HepG2 (cell line): ENCODE data around the gene IL17C. TPM values are rescaled to one million over a fixed set of nuclear protein-coding genes. Genes with fewer than 3 reads are reported as not detected.

Experiments used
- ATF7-NPFF ChIP-seq: sonication (generic); formaldehyde crosslinking; IDR thresholded peaks from 2 replicates; pipeline ENCODE4 v1.8.1; 2023; ENCODE audit warnings: mild to moderate bottlenecking, low read depth, missing genetic modification reagents, moderate library complexity
- BRCA1 ChIP-seq: sonication (generic); formaldehyde crosslinking; IDR thresholded peaks from 2 replicates; pipeline ENCODE4 v1.4.0; 2020; ENCODE audit warnings: missing genetic modification reagents
- CREM ChIP-seq, 2 experiments: sonication (generic) in 1 of 2; formaldehyde crosslinking in 1 of 2; IDR thresholded peaks; 2 replicates each; pipeline versions ENCODE4 v1.4.0 to v1.6.1; 2016 to 2020; ENCODE audit warnings: antibody characterized with exemption in 1 of 2, mild to moderate bottlenecking in 1 of 2, missing genetic modification reagents in 1 of 2
- FOSL2 ChIP-seq: sonication (generic); formaldehyde crosslinking; IDR thresholded peaks from 2 replicates; pipeline ENCODE4 v1.4.0; 2020; ENCODE audit warnings: missing genetic modification reagents
- FOXK1 ChIP-seq: sonication (generic); formaldehyde crosslinking; IDR thresholded peaks from 2 replicates; pipeline ENCODE4 v1.4.0; 2020; ENCODE audit warnings: low read depth, missing genetic modification reagents, borderline replicate concordance
- GPN1 ChIP-seq: sonication (generic); formaldehyde crosslinking; IDR thresholded peaks from 2 replicates; pipeline ENCODE4 v1.5.1; 2020; ENCODE audit warnings: missing genetic modification reagents, borderline replicate concordance
- HNF4A ChIP-seq: sonication (generic); formaldehyde crosslinking; IDR thresholded peaks from 2 replicates; pipeline ENCODE4 v1.4.0; 2020; ENCODE audit warnings: missing genetic modification reagents
- IRX3 ChIP-seq: sonication (generic); formaldehyde crosslinking; IDR thresholded peaks from 2 replicates; pipeline ENCODE4 v1.8.1; 2023; ENCODE audit warnings: mild to moderate bottlenecking, low read depth, missing genetic modification reagents, borderline replicate concordance
- KLF12 ChIP-seq: sonication (generic); formaldehyde crosslinking; IDR thresholded peaks from 2 replicates; pipeline ENCODE4 v1.4.0; 2020; ENCODE audit warnings: missing genetic modification reagents, borderline replicate concordance
- NPAS2 ChIP-seq: sonication (generic); formaldehyde crosslinking; IDR thresholded peaks from 2 replicates; pipeline ENCODE4 v1.8.0; 2022; ENCODE audit warnings: mild to moderate bottlenecking, missing genetic modification reagents, borderline replicate concordance
- PHF21A ChIP-seq: sonication (generic); formaldehyde crosslinking; IDR thresholded peaks from 2 replicates; pipeline ENCODE4 v1.5.0; 2020; ENCODE audit warnings: mild to moderate bottlenecking, missing genetic modification reagents
- RAD21 ChIP-seq: fragments of 450-650 bp; formaldehyde crosslinking; IDR thresholded peaks from 2 replicates; pipeline ENCODE4 v1.5.0; 2020; ENCODE audit warnings: mild to moderate bottlenecking
- RBM22 ChIP-seq: fragments of 200-400 bp; formaldehyde crosslinking; optimal IDR thresholded peaks from 2 replicates; pipeline ENCODE3; 2017; ENCODE audit warnings: mild to moderate bottlenecking, low read length, moderate library complexity
- RFX3 ChIP-seq: IDR thresholded peaks from 2 replicates; pipeline ENCODE4 v1.6.1; 2016; ENCODE audit warnings: missing biosample characterization, missing genetic modification reagents
- SMAD1 ChIP-seq: sonication (generic); formaldehyde crosslinking; IDR thresholded peaks from 2 replicates; pipeline ENCODE4 v1.4.0; 2020; ENCODE audit warnings: missing genetic modification reagents, low read depth, mild to moderate bottlenecking, borderline replicate concordance
- SNAPC2 ChIP-seq: sonication (generic); formaldehyde crosslinking; IDR thresholded peaks from 2 replicates; pipeline ENCODE4 v1.8.1; 2022; ENCODE audit warnings: mild to moderate bottlenecking, missing genetic modification reagents
- SRF ChIP-seq: IDR thresholded peaks from 2 replicates; pipeline ENCODE4 v1.6.1; 2011; ENCODE audit warnings: mild to moderate bottlenecking, low read depth, low read length, moderate library complexity
- ZNF253 ChIP-seq: sonication (generic); formaldehyde crosslinking; IDR thresholded peaks from 2 replicates; pipeline ENCODE4 v1.8.0; 2022; ENCODE audit warnings: mild to moderate bottlenecking, missing genetic modification reagents, borderline replicate concordance
- ZNF264 ChIP-seq: sonication (generic); formaldehyde crosslinking; IDR thresholded peaks from 2 replicates; pipeline ENCODE4 v1.4.0; 2020; ENCODE audit warnings: missing genetic modification reagents
- ZNF317 ChIP-seq: sonication (generic); formaldehyde crosslinking; IDR thresholded peaks from 2 replicates; pipeline ENCODE4 v1.5.0; 2020; ENCODE audit warnings: mild to moderate bottlenecking, missing genetic modification reagents
- ZNF33B ChIP-seq: sonication (generic); formaldehyde crosslinking; IDR thresholded peaks from 2 replicates; pipeline ENCODE4 v1.5.1; 2020; ENCODE audit warnings: mild to moderate bottlenecking, missing genetic modification reagents
- ZNF713 ChIP-seq: sonication (generic); formaldehyde crosslinking; IDR thresholded peaks from 2 replicates; pipeline ENCODE4 v1.4.0; 2020; ENCODE audit warnings: mild to moderate bottlenecking, missing genetic modification reagents
- ZNF883 ChIP-seq: sonication (generic); formaldehyde crosslinking; IDR thresholded peaks from 2 replicates; pipeline ENCODE4 v1.5.1; 2020; ENCODE audit warnings: mild to moderate bottlenecking, missing genetic modification reagents; ENCODE audit errors: not compliant biosample characterization
- polyA plus RNA-seq, 8 experiments: library from polyadenylated mRNA; depleted of rRNA in 3 of 8; stranded (reverse) in 7 of 8; unstranded in 1 of 8; fragments of >200 nt; fragmentation: Illumina TruSeq in 4 of 8; extraction: Trizol in 4 of 8; gene quantifications; 2 replicates each; pipeline versions ENCODE4 v1.2.1 to v1.2.3, GENCODE V29; 2011 to 2016; ENCODE audit warnings: low read depth in 4 of 8, missing spikeins in 1 of 8, mixed read lengths in 1 of 8; ENCODE audit not compliant: insufficient read depth in 1 of 8
- total RNA-seq, 5 experiments: library from RNA; depleted of rRNA; stranded (reverse); fragments of >200 nt; fragmentation: Illumina TruSeq; extraction: Trizol; gene quantifications; 2 replicates each; pipeline ENCODE4 v1.2.3, GENCODE V29; 2016; ENCODE audit warnings: low read depth in 1 of 5
- TF ChIP-seq, protein P1 (sequence below): sonication (generic); formaldehyde crosslinking; IDR thresholded peaks from 2 replicates; pipeline ENCODE4 v1.4.0; 2020; ENCODE audit warnings: low read depth, missing genetic modification reagents
- TF ChIP-seq, protein P2 (sequence below): sonication (generic); formaldehyde crosslinking; IDR thresholded peaks from 2 replicates; pipeline ENCODE4 v1.4.0; 2020; ENCODE audit warnings: mild to moderate bottlenecking, missing genetic modification reagents
- TF ChIP-seq, protein P3 (sequence below): sonication (generic); formaldehyde crosslinking; IDR thresholded peaks from 2 replicates; pipeline ENCODE4 v1.9.0; 2021; ENCODE audit warnings: missing genetic modification reagents, borderline replicate concordance

IL17C gene
- total and polyA plus RNA-seq, 2 of the 13 experiments (the other 11 are each of a cell fraction or from before 2014, with no cell fraction given) = not detected

DNA sequence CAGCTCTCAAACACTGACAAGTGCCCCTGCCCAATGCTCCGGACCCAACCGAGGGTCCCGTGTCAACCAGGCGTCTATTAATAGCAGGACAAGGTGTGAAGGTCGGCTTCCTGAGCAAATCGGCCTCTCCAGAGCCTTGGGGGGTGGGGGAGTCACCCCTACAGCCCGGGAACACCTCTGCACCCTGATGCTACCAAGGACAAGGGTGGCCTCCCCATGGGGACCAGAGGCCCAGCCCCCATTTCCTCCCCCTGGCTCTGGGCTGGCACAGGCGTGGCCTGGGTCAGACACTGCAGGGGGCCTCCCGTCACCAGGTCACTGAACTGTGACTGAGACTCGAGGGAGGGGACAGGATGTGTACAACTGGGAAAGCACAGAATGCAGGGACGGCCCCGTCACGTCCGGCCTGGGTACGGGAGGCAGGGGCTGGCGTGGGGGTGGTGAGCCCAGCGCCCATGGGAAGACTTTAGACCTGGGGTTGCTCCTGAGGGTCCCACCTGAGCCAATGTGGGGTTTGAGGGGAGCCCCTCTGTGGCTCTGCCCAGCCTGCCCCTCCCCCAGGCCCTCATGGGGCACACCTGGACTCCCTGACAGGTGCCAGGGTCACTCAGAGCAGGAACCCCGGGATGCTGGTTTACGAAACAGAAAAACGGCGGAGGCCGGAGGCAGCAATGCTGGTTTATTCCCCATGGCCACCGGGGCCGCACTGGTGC is 13.1 kb downstream of the IL17C start (continued):
- TF ChIP-seq, protein P1, sequence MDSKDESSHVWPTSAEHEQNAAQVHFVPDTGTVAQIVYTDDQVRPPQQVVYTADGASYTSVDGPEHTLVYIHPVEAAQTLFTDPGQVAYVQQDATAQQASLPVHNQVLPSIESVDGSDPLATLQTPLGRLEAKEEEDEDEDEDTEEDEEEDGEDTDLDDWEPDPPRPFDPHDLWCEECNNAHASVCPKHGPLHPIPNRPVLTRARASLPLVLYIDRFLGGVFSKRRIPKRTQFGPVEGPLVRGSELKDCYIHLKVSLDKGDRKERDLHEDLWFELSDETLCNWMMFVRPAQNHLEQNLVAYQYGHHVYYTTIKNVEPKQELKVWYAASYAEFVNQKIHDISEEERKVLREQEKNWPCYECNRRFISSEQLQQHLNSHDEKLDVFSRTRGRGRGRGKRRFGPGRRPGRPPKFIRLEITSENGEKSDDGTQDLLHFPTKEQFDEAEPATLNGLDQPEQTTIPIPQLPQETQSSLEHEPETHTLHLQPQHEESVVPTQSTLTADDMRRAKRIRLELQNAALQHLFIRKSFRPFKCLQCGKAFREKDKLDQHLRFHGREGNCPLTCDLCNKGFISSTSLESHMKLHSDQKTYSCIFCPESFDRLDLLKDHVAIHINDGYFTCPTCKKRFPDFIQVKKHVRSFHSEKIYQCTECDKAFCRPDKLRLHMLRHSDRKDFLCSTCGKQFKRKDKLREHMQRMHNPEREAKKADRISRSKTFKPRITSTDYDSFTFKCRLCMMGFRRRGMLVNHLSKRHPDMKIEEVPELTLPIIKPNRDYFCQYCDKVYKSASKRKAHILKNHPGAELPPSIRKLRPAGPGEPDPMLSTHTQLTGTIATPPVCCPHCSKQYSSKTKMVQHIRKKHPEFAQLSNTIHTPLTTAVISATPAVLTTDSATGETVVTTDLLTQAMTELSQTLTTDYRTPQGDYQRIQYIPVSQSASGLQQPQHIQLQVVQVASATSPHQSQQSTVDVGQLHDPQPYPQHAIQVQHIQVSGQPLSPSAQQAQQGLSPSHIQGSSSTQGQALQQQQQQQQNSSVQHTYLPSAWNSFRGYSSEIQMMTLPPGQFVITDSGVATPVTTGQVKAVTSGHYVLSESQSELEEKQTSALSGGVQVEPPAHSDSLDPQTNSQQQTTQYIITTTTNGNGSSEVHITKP = peak; percentile 91
- TF ChIP-seq HNF4A (CRISPR knock-in tag) (peak; percentile 67), KLF12 (CRISPR knock-in tag) (no peak), NPAS2 (no peak), IRX3 (CRISPR knock-in tag) (peak; percentile 90; the same call in 1 of the 2 replicates), RAD21 (CRISPR knock-in tag) (no peak), ZNF713 (CRISPR knock-in tag) (no peak), SMAD1 (CRISPR knock-in tag) (peak; percentile 92), CREM (IDR thresholded peaks at IDR 0.05) (peak; percentile 91), CREM (CRISPR knock-in tag; IDR thresholded peaks at IDR 0.05) (peak; percentile 31; the same call in 1 of the 2 replicates), PHF21A (CRISPR knock-in tag) (peak; percentile 96), ZNF264 (CRISPR knock-in tag) (peak; percentile 17; the same call in 1 of the 2 replicates), ZNF883 (peak; percentile 23), FOXK1 (CRISPR knock-in tag) (peak; percentile 98), RFX3 (no peak), RBM22 (peak; percentile 96), SRF (no peak), BRCA1 (CRISPR knock-in tag) (no peak), GPN1 (no peak), SNAPC2 (CRISPR knock-in tag) (peak; percentile 83; the same call in 1 of the 2 replicates), ZNF33B (no peak; the same call in 1 of the 2 replicates), FOSL2 (peak; percentile 77), ATF7-NPFF (CRISPR knock-in tag) (peak; percentile 18), ZNF253 (CRISPR knock-in tag) (peak; percentile 71; the same call in 1 of the 2 replicates), ZNF317 (CRISPR knock-in tag) (peak; percentile 79)
- TF ChIP-seq, protein P2, sequence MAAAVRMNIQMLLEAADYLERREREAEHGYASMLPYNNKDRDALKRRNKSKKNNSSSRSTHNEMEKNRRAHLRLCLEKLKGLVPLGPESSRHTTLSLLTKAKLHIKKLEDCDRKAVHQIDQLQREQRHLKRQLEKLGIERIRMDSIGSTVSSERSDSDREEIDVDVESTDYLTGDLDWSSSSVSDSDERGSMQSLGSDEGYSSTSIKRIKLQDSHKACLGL (CRISPR knock-in tag) = peak; percentile 59
- TF ChIP-seq, protein P3, sequence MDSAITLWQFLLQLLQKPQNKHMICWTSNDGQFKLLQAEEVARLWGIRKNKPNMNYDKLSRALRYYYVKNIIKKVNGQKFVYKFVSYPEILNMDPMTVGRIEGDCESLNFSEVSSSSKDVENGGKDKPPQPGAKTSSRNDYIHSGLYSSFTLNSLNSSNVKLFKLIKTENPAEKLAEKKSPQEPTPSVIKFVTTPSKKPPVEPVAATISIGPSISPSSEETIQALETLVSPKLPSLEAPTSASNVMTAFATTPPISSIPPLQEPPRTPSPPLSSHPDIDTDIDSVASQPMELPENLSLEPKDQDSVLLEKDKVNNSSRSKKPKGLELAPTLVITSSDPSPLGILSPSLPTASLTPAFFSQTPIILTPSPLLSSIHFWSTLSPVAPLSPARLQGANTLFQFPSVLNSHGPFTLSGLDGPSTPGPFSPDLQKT (CRISPR knock-in tag) = no peak
